ENCODE measurements around the gene METAP1.
"Not testable (repeated sequence)": the region's sequence is repeated elsewhere in the genome, so short reads cannot be mapped to it uniquely, and the experiment has no call there.

The METAP1 gene

DNA sequence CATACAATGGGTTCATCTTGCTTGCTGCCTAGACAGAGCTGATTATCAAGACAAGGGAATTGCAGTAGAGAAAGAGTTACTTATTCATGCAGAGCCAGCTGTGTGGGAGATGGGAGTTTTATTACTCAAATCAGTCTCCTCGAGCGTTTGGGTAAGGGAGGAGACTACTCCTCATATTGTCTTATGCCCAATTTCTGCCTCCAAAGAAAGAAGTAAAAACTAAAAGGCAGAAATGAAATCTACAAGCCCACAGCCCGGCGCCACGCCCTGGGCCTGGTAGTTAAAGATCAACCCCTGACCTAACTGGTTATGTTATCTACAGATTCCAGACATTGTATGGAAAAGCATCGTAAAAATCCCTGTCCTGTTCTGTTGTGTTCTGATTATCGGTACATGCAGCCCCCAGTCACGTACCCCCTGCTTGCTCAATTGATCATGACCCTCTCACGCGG is 28.3 kb downstream of the METAP1 start:
- Mint-ChIP-seq H3K4me1 (peaks cover 46% of the 10 kb centered on the region), H3K9me3 (peaks cover 19% of the 10 kb centered on the region), H3K36me3 (ENCODE audit: low read depth) (peaks cover 31% of the 10 kb centered on the region)
- H3K4me3 Mint-ChIP-seq, DNase-seq, H3K27ac Mint-ChIP-seq, H3K27me3 Mint-ChIP-seq, ATAC-seq: not testable (repeated sequence)

GRCh38 chr4:99024481-99025275 is 29.2 kb downstream of the METAP1 start:
- Mint-ChIP-seq H3K4me3 (no peak overlapping the region), H3K27me3 (no peaks in the 10 kb centered on the region), H3K27ac (no peak overlapping the region), H3K36me3 (ENCODE audit: low read depth) (peaks cover 30% of the 10 kb centered on the region), H3K4me1 (peaks cover 53% of the 10 kb centered on the region), H3K9me3 (peaks cover 14% of the 10 kb centered on the region)
- no peak for ATAC-seq
- no peak for DNase-seq

- Mint-ChIP-seq H3K4me3 (no peak overlapping the region), H3K9me3 (peaks cover 10% of the 10 kb centered on the region), H3K27ac (no peak overlapping the region), H3K36me3 (ENCODE audit: low read depth) (peaks cover 28% of the 10 kb centered on the region), H3K4me1 (peaks cover 60% of the 10 kb centered on the region), H3K27me3 (no peaks in the 10 kb centered on the region)
- ATAC-seq, result no peak
- DNase-seq, result no peak
These were observed 30.0 kb downstream of the METAP1 start for GRCh38 chr4:99025506-99025905.

GRCh38 chr4:99027304-99027703 is 31.8 kb downstream of the METAP1 start:
- no peaks in the 10 kb centered on the region for H3K27me3 Mint-ChIP-seq
- H3K9me3 Mint-ChIP-seq, result no peaks in the 10 kb centered on the region
- ATAC-seq, result no peak
- no peak for DNase-seq
- H3K4me3 Mint-ChIP-seq, result no peak overlapping the region
- H3K4me1 Mint-ChIP-seq, result peaks cover 64% of the 10 kb centered on the region
- peaks cover 26% of the 10 kb centered on the region for H3K36me3 Mint-ChIP-seq (ENCODE audit: low read depth)
- no peak overlapping the region for H3K27ac Mint-ChIP-seq

DNA sequence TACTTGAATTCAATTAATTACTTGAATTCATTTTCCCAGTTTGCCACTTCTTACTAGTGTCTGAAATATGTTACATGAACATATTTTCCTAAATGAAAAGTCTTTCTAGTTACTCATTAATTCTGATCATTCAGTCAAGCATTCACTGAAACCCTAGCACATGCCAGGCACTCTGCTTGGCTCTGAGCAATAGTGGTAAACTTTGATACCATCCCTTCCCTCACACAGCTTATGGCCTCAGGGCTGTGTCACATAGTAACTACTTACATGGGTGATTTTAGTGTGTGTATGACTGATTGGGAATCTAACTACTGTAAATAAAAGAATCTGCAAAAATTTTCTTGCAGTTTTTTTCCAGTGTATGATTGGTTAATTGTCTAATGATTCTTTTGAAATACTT is 32.7 kb downstream of the METAP1 start:
- Mint-ChIP-seq H3K27ac (no peak overlapping the region), H3K27me3 (no peaks in the 10 kb centered on the region), H3K9me3 (no peaks in the 10 kb centered on the region), H3K4me1 (peaks cover 60% of the 10 kb centered on the region), H3K36me3 (ENCODE audit: low read depth) (peaks cover 29% of the 10 kb centered on the region), H3K4me3 (no peak overlapping the region)
- DNase-seq (no peak), ATAC-seq (peak; percentile 94)

DNA sequence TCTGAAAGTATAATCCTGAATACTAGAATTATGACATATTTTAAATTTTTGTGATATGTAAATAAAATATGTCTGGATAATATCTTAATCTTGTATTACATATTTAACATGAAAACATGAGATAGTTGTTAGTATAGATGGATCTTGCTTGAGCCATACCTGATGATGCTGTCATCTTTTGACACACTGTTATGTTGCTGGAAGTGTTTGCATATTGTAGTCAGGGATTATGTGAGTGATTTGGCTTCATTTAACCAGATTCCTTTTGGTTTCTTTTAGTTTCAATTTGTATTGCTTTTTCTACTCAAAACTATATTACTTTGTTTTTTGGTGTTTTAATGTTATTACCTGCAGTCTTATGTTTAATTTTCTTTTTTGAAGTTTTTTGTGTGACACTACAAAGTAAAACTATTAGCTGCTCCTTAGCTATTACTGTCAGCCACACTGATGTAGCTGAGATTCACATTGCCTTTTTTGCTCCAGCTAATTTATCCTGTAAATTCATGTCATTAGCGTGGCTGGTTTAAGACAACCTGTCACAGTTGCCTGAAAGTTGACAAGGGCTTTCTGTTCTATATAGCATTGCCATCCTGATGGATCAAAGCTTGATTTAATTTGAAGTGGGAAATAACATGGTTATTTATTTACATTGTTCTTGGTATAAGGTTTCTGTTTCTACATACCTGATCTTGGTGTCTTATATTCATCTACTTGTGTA is 33.7 kb downstream of the METAP1 start:
- ATAC-seq, result no peak
- DNase-seq, result no peak
- Mint-ChIP-seq H3K4me3 (no peak overlapping the region), H3K27ac (no peak overlapping the region), H3K4me1 (peaks cover 53% of the 10 kb centered on the region), H3K27me3 (no peaks in the 10 kb centered on the region), H3K36me3 (ENCODE audit: low read depth) (peaks cover 37% of the 10 kb centered on the region), H3K9me3 (no peaks in the 10 kb centered on the region)

DNA sequence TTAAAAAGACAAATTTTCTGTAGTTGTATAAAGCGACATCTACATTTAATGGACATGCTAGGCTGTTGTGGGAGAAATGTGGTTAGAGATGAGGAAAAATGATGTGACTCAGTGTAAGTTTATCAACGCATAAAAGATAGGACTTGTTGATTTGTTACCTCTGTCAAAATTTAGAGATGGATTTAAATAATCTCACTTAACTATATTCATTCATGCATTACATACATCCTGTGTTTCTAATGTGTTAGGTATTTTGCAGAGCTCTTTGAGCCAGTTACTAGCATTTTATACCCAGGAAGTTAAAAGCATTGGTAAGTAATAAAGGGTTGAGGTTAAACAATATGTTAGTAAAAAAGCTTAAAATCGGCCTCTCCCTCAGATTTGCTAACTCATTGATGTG is 34.3 kb downstream of the METAP1 start:
- H3K27ac Mint-ChIP-seq, result no peak overlapping the region
- no peaks in the 10 kb centered on the region for H3K9me3 Mint-ChIP-seq
- no peak for DNase-seq
- H3K36me3 Mint-ChIP-seq (ENCODE audit: low read depth), result peaks cover 40% of the 10 kb centered on the region
- no peak for ATAC-seq
- peaks cover 46% of the 10 kb centered on the region for H3K4me1 Mint-ChIP-seq
- H3K27me3 Mint-ChIP-seq, result no peaks in the 10 kb centered on the region
- H3K4me3 Mint-ChIP-seq, result no peak overlapping the region

- Mint-ChIP-seq H3K27ac (no peak overlapping the region), H3K27me3 (no peaks in the 10 kb centered on the region), H3K9me3 (peaks cover 15% of the 10 kb centered on the region), H3K36me3 (ENCODE audit: low read depth) (peaks cover 74% of the 10 kb centered on the region), H3K4me1 (peaks cover 18% of the 10 kb centered on the region), H3K4me3 (no peak overlapping the region)
- DNase-seq (no peak), ATAC-seq (no peak)
These were observed 38.4 kb downstream of the METAP1 start for GRCh38 chr4:99033956-99034355.

DNA sequence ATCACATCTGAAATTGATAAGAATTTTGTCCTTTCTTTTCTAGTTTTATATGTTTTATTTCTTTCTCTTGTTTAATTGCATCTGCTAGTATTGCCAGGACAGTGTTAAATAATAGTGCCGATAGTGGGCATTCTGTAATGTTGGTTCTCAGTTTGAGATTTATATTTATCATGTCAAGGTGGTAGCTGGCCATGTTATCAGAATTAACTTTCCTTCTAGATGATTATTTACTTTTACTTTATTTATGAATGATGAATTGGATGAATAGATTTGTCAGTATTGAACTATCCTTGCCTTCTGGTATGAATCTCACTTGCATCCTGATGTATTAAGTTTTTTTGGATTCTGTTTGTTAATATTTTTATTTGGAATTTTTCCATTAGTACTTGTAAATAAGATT is 42.7 kb downstream of the METAP1 start:
- no peak for ATAC-seq
- no peak overlapping the region for H3K27ac Mint-ChIP-seq
- H3K4me1 Mint-ChIP-seq, result peaks cover 13% of the 10 kb centered on the region
- H3K27me3 Mint-ChIP-seq, result no peaks in the 10 kb centered on the region
- no peak overlapping the region for H3K4me3 Mint-ChIP-seq
- peaks cover 68% of the 10 kb centered on the region for H3K36me3 Mint-ChIP-seq (ENCODE audit: low read depth)
- no peak for DNase-seq
- H3K9me3 Mint-ChIP-seq, result peaks cover 15% of the 10 kb centered on the region

- DNase-seq, result no peak
- no peaks in the 10 kb centered on the region for H3K27me3 Mint-ChIP-seq
- H3K4me3 Mint-ChIP-seq, result no peak overlapping the region
- peaks cover 4% of the 10 kb centered on the region for H3K9me3 Mint-ChIP-seq
- ATAC-seq, result no peak
- H3K36me3 Mint-ChIP-seq (ENCODE audit: low read depth), result peaks cover 41% of the 10 kb centered on the region
- H3K27ac Mint-ChIP-seq, result peak overlapping the region; percentile 39
- H3K4me1 Mint-ChIP-seq, result peaks cover 18% of the 10 kb centered on the region
These were observed 47.8 kb downstream of the METAP1 start for GRCh38 chr4:99043346-99043745.

- Mint-ChIP-seq H3K27ac (no peak overlapping the region), H3K36me3 (ENCODE audit: low read depth) (peaks cover 42% of the 10 kb centered on the region), H3K9me3 (no peaks in the 10 kb centered on the region), H3K4me1 (peaks cover 18% of the 10 kb centered on the region), H3K4me3 (no peak overlapping the region), H3K27me3 (no peaks in the 10 kb centered on the region)
- DNase-seq (no peak), ATAC-seq (no peak)
These were observed 52.2 kb downstream of the METAP1 start for GRCh38 chr4:99047710-99048109.

DNA sequence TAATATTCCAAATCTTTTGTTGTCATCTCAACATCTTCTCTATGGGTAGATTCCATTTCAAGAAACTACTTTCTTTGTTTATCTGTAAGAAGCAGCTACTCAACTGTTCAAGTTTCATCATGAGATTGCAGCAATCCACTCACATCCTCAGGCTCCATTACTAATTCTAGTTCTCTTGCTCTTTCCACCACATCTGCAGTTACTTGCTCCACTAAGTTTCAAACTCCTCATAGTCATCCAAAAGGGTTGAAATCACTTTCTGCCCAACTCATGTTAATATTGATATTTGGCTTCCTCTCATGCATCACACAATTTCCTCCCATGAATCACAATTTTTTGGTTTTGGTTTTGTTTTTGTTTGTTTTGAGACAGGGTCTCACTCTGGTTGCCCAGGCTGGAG is 57.4 kb downstream of the METAP1 start:
- DNase-seq, result no peak
- H3K36me3 Mint-ChIP-seq (ENCODE audit: low read depth), result peaks cover 44% of the 10 kb centered on the region
- H3K27me3 Mint-ChIP-seq, result no peaks in the 10 kb centered on the region
- H3K4me3 Mint-ChIP-seq, result no peak overlapping the region
- peak overlapping the region; percentile 77 for H3K27ac Mint-ChIP-seq
- peaks cover 39% of the 10 kb centered on the region for H3K4me1 Mint-ChIP-seq
- peak; percentile 47 for ATAC-seq
- H3K9me3 Mint-ChIP-seq, result no peaks in the 10 kb centered on the region

DNA sequence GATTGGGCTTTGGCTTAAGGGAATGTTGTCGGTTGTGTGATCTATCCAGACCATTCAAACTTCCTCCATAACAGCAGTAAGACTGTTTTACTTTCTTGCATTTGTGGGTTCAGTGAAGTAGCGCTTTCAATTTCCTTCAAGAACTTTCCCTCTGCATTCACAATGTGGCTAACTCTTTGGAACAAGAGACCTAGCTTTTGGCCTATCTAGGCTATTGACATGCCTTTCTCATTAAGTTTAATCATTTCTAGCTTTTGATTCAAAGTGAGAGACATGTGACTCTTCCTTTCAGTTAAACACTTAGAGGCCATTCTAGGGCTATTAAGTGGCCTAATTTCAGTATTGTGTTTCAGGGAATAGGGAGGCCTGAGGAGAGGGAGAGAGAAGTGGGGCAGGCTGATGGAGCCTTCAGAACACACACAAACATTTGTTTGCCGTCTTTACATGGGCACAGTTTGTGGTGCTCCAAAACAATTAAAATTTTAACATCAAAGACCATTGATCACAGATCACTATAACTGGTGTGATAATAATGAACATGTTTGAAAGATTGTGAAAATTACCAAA is 59.0 kb downstream of the METAP1 start:
- peaks cover 44% of the 10 kb centered on the region for H3K36me3 Mint-ChIP-seq (ENCODE audit: low read depth)
- H3K27me3 Mint-ChIP-seq, result no peaks in the 10 kb centered on the region
- H3K4me3 Mint-ChIP-seq, result no peak overlapping the region
- DNase-seq (no peak), ATAC-seq (no peak)
- peak overlapping the region; percentile 33 for H3K27ac Mint-ChIP-seq
- no peaks in the 10 kb centered on the region for H3K9me3 Mint-ChIP-seq
- H3K4me1 Mint-ChIP-seq, result peaks cover 39% of the 10 kb centered on the region

GRCh38 chr4:99058228-99058627 is 62.7 kb downstream of the METAP1 start:
- H3K4me3 Mint-ChIP-seq, result no peak overlapping the region
- peaks cover 39% of the 10 kb centered on the region for H3K36me3 Mint-ChIP-seq (ENCODE audit: low read depth)
- ATAC-seq (no peak), DNase-seq (no peak)
- no peaks in the 10 kb centered on the region for H3K27me3 Mint-ChIP-seq
- H3K27ac Mint-ChIP-seq, result no peak overlapping the region
- H3K4me1 Mint-ChIP-seq, result peaks cover 26% of the 10 kb centered on the region
- H3K9me3 Mint-ChIP-seq, result no peaks in the 10 kb centered on the region

GRCh38 chr4:99059550-99059949 is 64.0 kb downstream of the METAP1 start:
- Mint-ChIP-seq H3K9me3 (no peaks in the 10 kb centered on the region), H3K27ac (peak overlapping the region; percentile 50), H3K36me3 (ENCODE audit: low read depth) (peaks cover 43% of the 10 kb centered on the region), H3K27me3 (no peaks in the 10 kb centered on the region), H3K4me3 (no peak overlapping the region), H3K4me1 (peaks cover 17% of the 10 kb centered on the region)
- ATAC-seq (no peak), DNase-seq (no peak)
